ENCODE data around the gene PHLDB2.

Gene PHLDB2

GRCh38 chr3:111885578-111885977 is 26.5 kb downstream of the PHLDB2 start:
- DNase-seq, result no peak

GRCh38 chr3:111890051-111890580 is 31.1 kb downstream of the PHLDB2 start:
- peak; percentile 23 for DNase-seq

DNA sequence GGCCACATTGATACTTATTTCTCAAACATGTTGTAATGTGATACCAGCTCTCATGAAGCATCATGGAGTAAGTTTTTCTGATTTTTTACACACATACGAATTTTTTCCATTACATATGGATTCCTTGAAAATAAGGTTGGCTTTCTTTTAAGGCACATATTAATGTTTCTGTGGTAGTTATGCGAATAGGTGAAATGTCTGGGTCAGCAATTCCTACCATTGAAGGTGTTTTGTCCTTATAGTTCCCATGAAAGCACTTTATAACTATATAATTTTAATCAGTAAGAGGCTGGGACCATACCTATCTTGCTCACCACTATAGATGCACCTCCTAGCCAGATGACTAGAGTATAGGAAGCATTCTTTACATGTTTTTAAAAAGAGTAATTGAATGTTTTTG is 33.0 kb downstream of the PHLDB2 start:
- DNase-seq, result no peak

DNA sequence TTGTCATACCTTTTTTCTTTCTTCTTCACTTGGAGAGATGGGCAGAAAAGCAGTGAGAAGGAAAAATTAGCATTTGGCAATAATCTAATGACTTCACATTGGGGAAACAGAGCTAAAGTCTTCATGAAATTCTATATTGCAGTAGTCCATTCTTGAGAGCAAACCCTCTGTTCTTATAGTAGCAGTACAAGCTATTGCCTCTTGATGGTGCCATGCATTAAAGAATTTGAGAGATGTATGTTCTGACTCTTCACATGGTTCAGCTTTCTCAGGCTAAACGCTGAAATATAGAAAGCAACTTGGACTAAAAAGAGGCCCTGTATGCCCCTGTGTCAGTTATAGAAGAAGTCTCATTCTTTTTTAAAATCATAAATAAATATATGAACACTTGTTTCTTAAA is 36.0 kb downstream of the PHLDB2 start:
- peak; percentile 55 for DNase-seq

DNA sequence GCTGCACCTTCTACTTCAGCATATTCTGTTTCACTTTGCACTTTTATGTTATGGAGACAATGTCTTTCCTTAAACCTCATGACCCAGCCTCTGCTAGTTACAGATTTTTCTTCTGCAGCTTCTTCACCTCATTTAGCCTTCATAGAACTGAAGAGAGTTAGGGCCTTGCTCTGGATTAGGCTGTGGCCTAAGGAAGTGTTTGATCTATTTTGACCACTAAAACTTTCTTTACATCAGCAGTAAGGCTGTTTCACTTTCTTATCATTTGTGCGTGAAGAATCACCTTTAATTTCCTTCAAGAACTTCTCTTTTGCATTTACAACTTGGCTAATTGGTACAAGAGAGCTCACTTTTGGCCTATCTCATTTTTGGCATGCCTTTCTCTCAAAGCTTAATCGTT is 40.9 kb downstream of the PHLDB2 start:
- DNase-seq, result no peak

DNA sequence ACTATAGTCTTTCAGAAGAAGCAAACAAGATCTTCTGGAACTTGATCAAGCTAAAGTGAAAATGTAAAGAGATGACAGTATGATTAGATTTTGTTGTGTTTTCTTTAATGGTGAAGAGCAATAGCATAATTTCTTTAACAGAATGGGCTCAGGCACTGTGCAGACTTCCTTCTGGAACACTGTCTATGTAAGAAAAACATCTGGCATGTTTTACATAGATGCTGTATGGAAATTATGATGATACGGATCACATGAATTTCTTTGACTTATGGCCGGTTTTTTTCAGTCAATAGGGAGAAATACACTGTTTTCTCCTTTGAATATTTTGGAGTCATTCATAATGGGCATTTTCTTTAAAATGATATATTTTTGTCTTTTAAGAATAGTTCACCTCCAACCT is 42.6 kb downstream of the PHLDB2 start:
- DNase-seq, result no peak

DNA sequence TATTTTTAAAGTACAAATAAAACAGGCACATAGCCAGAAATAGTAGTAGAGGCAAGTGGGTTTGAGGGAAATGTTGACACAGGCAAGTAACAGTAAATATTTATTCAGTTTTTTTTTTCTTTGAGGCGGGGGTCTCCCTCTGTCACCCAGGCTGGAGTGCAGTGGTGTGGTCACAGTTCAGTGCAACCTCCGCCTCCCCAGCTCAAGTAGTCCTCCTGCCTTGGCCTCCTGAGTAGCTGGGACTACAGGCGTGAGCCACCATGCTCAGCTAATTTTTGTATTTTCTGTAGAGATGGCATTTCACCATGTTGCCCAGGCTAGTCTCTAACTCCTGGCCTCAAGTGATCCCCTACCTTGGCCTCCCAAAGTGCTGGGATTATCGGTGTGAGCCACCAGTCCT is 43.5 kb downstream of the PHLDB2 start:
- no peak for DNase-seq

- DNase-seq, result peak; percentile 94
Measured at GRCh38 chr3:111903067-111903511, 44.0 kb downstream of the PHLDB2 start.

- peak; percentile 93 for DNase-seq
Measured at GRCh38 chr3:111904376-111905241, 45.5 kb downstream of the PHLDB2 start.

DNA sequence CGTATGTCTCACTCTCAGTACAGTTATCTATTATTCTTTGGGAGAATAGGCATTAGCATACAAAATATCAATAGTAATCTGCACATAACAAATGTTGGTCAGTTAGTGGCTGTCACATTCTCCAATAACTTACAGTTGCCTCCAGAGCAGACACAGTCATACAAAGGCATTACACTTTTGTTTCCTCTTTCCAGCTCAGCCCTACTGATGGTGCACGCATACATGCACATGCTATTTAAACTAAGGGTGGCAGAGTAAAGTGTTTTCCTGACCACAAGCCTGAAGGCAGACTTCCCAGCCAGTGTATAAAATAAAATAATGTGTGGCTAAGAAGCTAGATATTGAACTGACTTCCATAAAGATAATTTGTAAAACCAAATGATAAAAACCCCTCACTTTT is 47.6 kb downstream of the PHLDB2 start:
- peak; percentile 60 for DNase-seq

- no peak for DNase-seq
Measured at GRCh38 chr3:111907151-111907550, 48.1 kb downstream of the PHLDB2 start.

- DNase-seq, result peak; percentile 58
Measured at GRCh38 chr3:111910806-111911205, 51.7 kb downstream of the PHLDB2 start.

GRCh38 chr3:111911446-111911845 is 52.4 kb downstream of the PHLDB2 start:
- DNase-seq, result no peak

DNA sequence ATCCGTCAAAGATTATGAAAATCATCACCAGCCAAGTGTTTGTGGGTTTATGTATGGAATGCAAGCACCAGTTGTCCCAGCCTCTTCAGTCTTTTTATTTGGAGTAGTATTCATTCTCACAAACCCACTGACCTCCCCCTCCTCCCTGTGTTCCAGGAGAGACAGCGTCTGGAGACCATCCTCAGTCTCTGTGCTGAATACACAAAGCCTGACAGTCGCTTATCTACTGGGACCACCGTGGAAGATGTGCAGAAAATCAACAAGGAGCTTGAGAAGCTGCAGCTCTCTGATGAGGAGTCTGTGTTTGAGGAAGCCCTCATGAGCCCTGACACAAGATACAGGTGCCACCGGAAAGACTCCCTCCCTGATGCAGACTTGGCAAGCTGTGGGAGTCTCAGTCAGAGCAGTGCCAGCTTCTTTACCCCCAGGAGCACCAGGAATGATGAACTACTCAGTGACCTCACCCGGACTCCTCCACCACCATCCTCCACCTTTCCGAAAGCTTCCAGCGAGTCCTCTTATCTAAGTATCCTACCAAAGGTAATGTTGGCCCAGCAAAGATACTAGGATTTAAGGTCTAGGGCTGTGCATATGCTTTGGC is 54.2 kb downstream of the PHLDB2 start:
- no peak for DNase-seq

DNA sequence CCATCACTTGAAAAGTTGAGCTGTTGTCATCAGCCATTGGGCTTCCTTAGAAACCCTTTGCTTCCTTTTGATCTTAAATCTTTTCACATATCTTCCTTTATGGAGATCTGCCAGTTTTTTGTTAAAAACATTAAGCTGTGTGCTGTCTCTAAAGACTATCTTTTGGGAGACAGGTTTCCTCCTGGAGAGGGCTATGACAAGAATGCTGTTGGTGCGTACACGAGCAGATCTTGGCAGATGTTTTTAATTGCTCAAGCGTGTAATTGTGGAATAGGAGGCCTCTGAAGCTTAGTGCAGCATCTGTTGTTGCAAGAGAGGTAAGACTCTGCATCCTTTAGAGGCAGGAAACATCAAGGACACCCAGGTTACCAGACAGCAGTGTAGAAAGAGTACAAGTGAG is 56.8 kb downstream of the PHLDB2 start:
- no peak for DNase-seq

DNA sequence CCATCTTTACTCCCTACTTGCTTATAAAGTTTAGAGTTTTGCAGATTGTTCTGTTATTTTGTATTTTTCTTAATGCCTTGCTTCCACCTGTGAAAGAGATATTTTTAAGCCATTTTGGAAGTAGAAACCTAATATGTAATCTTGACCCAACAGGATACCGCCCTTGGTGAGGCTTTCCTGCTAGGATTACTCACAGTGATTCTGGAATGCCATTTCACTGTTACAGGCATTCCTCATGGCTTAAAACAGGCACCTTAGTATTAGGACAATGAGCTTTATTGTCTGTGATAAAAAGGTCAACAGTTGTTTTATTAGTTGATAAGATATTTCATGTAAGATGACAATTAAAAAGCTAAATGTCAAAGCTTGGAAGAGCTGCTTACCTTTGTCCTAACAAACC is 58.2 kb downstream of the PHLDB2 start:
- peak; percentile 66 for DNase-seq

DNA sequence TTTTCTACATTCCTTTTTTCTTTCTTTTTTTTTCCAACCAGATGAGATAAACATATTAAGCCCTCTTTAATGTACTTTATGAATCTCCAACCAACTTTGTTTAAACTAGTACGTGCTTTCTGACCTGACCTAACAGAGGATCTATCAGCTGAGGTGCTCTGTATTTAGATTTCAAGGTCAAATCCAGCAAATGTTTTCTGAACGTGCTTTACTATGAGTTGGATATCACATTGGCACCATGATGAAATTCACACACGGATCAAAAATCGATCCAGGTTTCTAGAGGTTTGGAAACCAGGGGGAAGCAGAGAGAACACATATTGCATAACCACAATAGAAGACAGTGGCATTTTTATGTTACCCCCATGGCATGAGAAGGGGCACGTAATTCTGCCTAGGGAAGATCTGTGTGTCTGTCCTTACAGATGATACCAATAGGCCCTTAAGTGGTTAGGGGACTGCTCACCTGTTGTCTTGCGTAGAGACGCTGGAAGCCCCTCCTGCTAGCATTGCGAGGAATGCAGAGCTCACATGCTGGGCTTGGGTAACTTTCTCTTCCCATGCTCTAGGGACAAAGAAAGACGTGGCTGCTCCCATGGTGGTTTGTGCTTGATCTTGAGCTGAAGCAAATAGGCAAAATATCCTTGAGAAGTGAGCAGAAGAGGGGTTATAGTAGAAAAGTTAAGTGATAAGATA is 60.5 kb downstream of the PHLDB2 start:
- DNase-seq, result no peak

DNA sequence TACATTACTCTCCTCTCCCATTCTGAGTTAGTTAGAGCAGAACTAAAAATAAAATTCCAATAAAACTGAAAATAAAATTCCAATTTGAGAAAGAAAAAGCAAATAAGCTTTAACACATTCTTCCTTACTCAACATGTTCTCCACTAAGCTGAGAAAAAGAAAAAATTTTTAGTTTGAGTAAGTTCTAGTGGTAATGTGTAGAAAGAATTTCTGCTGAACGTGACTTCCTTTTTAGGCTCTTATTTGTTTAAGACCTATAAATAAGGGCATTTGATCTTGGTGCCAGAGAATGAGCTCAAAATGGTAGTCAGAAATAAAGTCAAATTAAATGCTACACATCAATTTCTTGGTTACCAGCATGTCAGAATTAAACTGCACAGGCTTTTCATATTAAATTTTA is 62.1 kb downstream of the PHLDB2 start:
- no peak for DNase-seq

DNA sequence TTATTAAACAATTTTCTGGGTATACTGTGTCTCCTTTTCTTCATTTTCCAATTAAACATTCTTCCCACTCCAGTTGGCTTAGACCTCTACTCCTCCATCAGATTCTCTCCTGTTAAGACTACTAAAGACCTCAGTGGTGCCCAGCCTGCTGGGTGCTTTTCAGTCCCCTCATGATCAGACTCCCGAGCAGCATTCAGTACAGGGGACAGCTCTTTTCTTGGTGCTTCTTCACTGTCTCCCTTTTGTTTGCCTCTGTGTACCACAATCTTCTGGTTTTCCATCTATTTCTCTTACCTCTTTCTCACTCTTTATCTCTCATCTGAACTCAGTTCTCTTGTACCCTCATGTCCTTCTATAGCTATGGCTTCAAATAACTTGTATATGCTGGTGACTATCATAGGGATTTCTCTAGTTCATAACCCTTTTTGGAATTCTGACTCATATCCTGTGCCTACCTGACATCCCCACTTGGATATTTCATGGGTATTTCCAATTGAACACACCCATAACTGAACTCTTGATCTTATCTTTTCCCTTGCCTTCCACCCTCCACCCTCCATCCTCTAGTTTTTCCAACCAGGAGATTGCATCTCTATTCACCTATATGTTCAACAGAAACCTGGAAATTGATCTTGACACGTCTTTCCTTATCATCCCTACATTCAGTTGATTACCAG is 64.2 kb downstream of the PHLDB2 start:
- peak; percentile 67 for DNase-seq

DNA sequence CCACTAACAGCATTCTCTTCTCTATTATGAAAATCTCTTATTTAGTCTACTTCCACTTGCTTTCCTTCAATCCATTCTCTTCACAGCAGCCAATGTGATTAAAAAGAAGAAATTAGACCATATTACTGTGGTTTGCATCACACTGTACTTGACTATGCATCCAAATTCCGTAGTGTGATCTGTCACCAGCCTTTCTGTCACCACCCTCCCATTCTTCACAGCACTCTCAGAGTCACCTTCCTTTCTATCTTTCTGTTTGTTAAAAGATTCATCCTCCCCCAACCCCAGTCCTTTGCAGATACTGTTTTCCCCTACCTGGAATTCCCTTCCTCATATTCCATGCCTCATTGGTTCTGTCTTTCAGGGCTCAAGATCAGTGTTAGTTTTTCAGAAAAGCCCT is 64.7 kb downstream of the PHLDB2 start:
- no peak for DNase-seq

- no peak for DNase-seq
Measured at GRCh38 chr3:111924283-111924682, 65.2 kb downstream of the PHLDB2 start.

GRCh38 chr3:111926266-111926676 is 67.2 kb downstream of the PHLDB2 start:
- DNase-seq, result no peak

DNA sequence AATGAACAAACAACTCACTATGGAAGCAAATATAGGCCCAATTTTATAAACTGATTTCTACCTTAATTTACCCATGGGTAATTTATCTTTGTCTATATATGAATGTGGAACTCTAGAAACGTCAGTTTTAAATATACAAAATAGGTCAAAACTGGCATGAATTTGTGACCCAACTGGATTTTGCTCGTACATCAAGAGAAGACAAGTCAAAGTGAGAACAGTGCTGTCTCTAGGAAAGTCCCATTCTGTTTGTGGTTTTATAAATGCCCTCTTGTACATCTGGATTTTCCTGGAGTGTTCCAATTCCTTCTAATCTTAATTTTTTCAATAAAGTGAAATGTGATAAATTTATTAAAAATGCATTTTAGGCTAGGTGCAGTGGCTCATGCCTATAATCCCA is 69.5 kb downstream of the PHLDB2 start:
- no peak for DNase-seq

Data from EL (cell line).